ENCODE data around the gene HNRNPM.

Gene HNRNPM

GRCh38 chr19:8481201-8481600 is 36.4 kb downstream of the HNRNPM start:
- no peak for DNase-seq (ENCODE audit: extremely low read depth, low read depth)
- no peak for TF ChIP-seq CTCF (IDR thresholded peaks at IDR 0.05; ENCODE audit: low read depth, low read length)

GRCh38 chr19:8481616-8482015 is 36.8 kb downstream of the HNRNPM start:
- no peak for DNase-seq (ENCODE audit: extremely low read depth, low read depth)
- no peak for TF ChIP-seq CTCF (IDR thresholded peaks at IDR 0.05; ENCODE audit: low read depth, low read length)

- no peak for TF ChIP-seq CTCF (IDR thresholded peaks at IDR 0.05; ENCODE audit: low read depth, low read length)
- no peak for DNase-seq (ENCODE audit: extremely low read depth, low read depth)
Measured at GRCh38 chr19:8482696-8483095, 37.9 kb downstream of the HNRNPM start.

DNA sequence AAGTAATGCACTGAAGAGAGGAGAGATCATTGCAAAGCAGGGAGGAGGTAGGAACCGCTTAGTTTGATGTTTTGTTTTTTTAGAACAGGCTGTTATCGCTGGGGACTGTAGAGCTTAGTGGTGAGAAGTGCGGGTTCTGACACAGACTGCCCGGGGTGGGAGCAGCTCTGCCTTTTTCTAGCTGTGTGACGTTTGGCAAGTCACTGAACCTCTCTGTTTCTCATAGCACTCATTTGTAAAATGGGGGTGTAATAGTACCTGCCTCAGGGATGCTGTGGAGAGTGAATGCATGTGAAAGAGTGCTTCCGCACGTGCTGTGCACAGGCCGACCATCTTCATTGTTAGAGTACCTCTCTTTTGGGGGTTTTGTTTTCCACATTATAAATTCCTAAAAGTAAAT is 38.4 kb downstream of the HNRNPM start:
- no peak for TF ChIP-seq CTCF (IDR thresholded peaks at IDR 0.05; ENCODE audit: low read depth, low read length)
- no peak for DNase-seq (ENCODE audit: extremely low read depth, low read depth)

DNA sequence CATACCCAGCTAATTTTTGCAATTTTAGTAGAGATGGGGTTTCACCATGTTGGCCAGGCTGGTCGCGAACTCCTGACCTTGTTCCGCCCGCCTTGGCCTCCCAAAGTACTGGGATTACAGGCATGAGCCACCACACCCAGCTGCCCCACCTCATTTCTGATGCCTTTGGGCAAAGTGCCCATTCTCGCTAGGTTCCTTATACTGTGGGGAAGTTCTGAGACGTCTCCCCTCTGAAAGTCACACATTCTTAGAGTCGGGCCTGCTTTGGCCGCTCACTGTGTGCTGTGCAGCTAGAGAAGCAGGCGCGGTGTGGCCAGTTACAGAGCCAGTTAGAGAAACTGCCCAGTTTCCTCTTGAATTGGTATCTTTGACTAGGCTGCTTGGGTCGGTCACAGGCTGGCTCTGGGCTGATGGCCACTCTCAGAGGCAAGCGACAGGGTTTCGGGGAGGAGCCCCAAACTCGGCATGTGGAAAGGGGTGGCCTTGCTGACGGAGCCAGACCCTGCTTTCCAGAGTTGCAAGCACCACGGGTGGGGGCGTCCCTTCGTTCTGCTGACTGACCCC is 39.6 kb downstream of the HNRNPM start:
- no peak for TF ChIP-seq CTCF (IDR thresholded peaks at IDR 0.05; ENCODE audit: low read depth, low read length)
- DNase-seq (ENCODE audit: extremely low read depth, low read depth): no peak

DNA sequence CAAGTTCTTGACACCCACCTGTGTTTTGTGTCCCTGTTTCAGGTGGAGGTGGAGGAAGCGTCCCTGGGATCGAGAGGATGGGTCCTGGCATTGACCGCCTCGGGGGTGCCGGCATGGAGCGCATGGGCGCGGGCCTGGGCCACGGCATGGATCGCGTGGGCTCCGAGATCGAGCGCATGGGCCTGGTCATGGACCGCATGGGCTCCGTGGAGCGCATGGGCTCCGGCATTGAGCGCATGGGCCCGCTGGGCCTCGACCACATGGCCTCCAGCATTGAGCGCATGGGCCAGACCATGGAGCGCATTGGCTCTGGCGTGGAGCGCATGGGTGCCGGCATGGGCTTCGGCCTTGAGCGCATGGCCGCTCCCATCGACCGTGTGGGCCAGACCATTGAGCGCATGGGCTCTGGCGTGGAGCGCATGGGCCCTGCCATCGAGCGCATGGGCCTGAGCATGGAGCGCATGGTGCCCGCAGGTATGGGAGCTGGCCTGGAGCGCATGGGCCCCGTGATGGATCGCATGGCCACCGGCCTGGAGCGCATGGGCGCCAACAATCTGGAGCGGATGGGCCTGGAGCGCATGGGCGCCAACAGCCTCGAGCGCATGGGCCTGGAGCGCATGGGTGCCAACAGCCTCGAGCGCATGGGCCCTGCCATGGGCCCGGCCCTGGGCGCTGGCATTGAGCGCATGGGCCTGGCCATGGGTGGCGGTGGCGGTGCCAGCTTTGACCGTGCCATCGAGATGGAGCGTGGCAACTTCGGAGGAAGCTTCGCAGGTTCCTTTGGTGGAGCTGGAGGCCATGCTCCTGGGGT is 41.0 kb downstream of the HNRNPM start:
- DNase-seq (ENCODE audit: extremely low read depth, low read depth): no peak
- no peak for TF ChIP-seq CTCF (IDR thresholded peaks at IDR 0.05; ENCODE audit: low read depth, low read length)

- DNase-seq (ENCODE audit: extremely low read depth, low read depth): no peak
- no peak for TF ChIP-seq CTCF (IDR thresholded peaks at IDR 0.05; ENCODE audit: low read depth, low read length)
Measured at GRCh38 chr19:8486661-8487136, 41.9 kb downstream of the HNRNPM start.
